ENCODE results near the gene PRR9.

DNA sequence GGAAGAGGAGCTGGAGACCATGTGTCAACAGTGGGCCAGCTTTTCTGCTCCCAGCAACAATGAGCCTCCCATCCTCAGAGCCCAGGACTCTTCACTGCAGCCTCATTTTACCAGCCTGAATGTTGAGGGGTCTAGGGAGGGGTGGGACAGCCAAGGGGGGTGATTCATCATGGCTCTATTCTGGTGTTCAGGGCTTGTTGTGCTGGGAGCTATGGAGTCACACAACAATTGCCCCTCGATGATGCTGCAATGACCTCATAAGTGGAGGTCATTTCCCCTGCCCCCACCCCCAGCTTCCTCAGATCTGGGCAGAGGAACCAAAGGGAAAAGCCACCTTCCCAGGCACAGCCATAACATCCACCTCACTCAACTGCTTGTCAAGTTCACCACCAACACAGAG, 14.3 kb upstream of the PRR9 start, which contains the start of gene LELP1:
- TF ChIP-seq, protein P1, sequence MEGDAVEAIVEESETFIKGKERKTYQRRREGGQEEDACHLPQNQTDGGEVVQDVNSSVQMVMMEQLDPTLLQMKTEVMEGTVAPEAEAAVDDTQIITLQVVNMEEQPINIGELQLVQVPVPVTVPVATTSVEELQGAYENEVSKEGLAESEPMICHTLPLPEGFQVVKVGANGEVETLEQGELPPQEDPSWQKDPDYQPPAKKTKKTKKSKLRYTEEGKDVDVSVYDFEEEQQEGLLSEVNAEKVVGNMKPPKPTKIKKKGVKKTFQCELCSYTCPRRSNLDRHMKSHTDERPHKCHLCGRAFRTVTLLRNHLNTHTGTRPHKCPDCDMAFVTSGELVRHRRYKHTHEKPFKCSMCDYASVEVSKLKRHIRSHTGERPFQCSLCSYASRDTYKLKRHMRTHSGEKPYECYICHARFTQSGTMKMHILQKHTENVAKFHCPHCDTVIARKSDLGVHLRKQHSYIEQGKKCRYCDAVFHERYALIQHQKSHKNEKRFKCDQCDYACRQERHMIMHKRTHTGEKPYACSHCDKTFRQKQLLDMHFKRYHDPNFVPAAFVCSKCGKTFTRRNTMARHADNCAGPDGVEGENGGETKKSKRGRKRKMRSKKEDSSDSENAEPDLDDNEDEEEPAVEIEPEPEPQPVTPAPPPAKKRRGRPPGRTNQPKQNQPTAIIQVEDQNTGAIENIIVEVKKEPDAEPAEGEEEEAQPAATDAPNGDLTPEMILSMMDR (IDR thresholded peaks at IDR 0.05; ENCODE audit: poor library complexity, severe bottlenecking) = no peak
- TF ChIP-seq TAF1 (IDR thresholded peaks at IDR 0.05; ENCODE audit: low read depth) (no peak), EZH2 (IDR thresholded peaks at IDR 0.05; ENCODE audit: borderline replicate concordance, insufficient read depth, low read length, poor library complexity, severe bottlenecking) (no peak)

Data from neural cell (in vitro differentiated cells).